OCI-LY3 (cell line): ENCODE measurements around the gene PXK.

Source experiments
- H2AFZ ChIP-seq: fragments of 200-600, 300-600 bp; shearing (Covaris generic); 2 replicates; pipeline ENCODE4 v1.6.0; 2014; ENCODE audit warnings: antibody characterized with exemption, low read depth, low read length
- H3K27ac ChIP-seq: fragments of 200-600, 300-600 bp; sonication (generic); 2 replicates; pipeline ENCODE4 v1.5.1; 2014; ENCODE audit warnings: mild to moderate bottlenecking, low read length, moderate library complexity, mixed read lengths
- H3K27me3 ChIP-seq: fragments of 200-600, 300-600 bp; sonication (generic); 2 replicates; pipeline ENCODE4 v1.6.1; 2014; ENCODE audit warnings: low read depth, low read length, mixed read lengths
- H3K36me3 ChIP-seq: fragments of 200-600, 300-600 bp; sonication (generic); replicated peaks from 2 replicates; pipeline ENCODE3; 2014; ENCODE audit warnings: low read depth, low read length, mixed read lengths
- H3K4me1 ChIP-seq: fragments of 300-600, 200-600 bp; sonication (generic); 2 replicates; pipeline ENCODE4 v1.6.1; 2014; ENCODE audit warnings: low read length, mixed read lengths
- H3K4me2 ChIP-seq: fragments of 200-600, 300-600 bp; sonication (generic); 2 replicates; pipeline ENCODE4 v1.6.1; 2014; ENCODE audit warnings: low read length, mixed read lengths
- H3K4me3 ChIP-seq: fragments of 300-600, 200-600 bp; sonication (generic); 2 replicates; pipeline ENCODE4 v1.5.1; 2014; ENCODE audit warnings: antibody characterized with exemption, mild to moderate bottlenecking, low read length, moderate library complexity
- H3K79me2 ChIP-seq: fragments of 300-600, 200-600 bp; shearing (Covaris generic); 2 replicates; pipeline ENCODE4 v1.6.1; 2014; ENCODE audit warnings: mild to moderate bottlenecking, low read length, mixed read lengths
- H3K9ac ChIP-seq: fragments of 300-600, 200-600 bp; shearing (Covaris generic); 2 replicates; pipeline ENCODE4 v1.6.0; 2014; ENCODE audit warnings: mild to moderate bottlenecking, low read length, moderate library complexity
- H3K9me3 ChIP-seq: fragments of 200-600, 300-600 bp; shearing (Covaris generic); 2 replicates; pipeline ENCODE4 v1.6.1; 2014; ENCODE audit warnings: low read length, mixed read lengths; ENCODE audit not compliant: insufficient read depth
- H4K20me1 ChIP-seq: fragments of 200-600, 300-600 bp; sonication (generic); 2 replicates; pipeline ENCODE4 v1.6.1; 2016; ENCODE audit warnings: low read length, mixed read lengths; ENCODE audit not compliant: insufficient read depth
- EZH2phosphoT487 ChIP-seq: fragments of 200-600 bp; shearing (Covaris generic); IDR thresholded peaks from 2 replicates; pipeline ENCODE4 v1.6.1; 2018; ENCODE audit warnings: antibody characterized with exemption, mixed run types, low read depth
- TF ChIP-seq, protein P1 (sequence below): fragments of 200-600, 300-600 bp; sonication (generic); IDR thresholded peaks from 2 replicates; pipeline ENCODE4 v1.5.1; 2014; ENCODE audit warnings: antibody characterized with exemption, low read length, low read depth

PXK gene

DNA sequence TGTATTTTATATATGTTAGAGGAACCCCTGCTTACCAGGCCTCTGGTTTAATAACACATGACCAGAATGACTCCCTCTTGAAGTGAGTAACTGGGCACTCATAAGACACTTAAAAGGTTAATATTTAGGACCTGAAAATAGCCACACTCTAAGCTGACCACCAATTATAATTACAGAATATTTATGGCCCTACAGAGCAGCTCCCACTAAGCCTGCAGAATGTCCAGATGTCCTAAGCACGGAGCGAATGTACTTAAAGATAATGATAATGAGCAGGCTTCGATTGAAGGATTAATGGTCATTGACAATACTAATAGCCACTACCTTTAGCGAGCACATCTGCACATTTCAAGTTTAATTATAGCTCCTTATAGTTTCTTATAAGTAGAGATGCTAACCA is 136.4 kb downstream of the PXK start:
- H3K4me3 ChIP-seq, result no peak overlapping the region
- H3K79me2 ChIP-seq, result no peaks in the 10 kb centered on the region
- H3K36me3 ChIP-seq, result no peaks in the 10 kb centered on the region
- H3K27me3 ChIP-seq, result no peaks in the 10 kb centered on the region
- no peaks in the 10 kb centered on the region for H4K20me1 ChIP-seq
- H3K4me1 ChIP-seq, result peaks cover 12% of the 10 kb centered on the region
- H3K9me3 ChIP-seq, result no peaks in the 10 kb centered on the region
- TF ChIP-seq EZH2phosphoT487, result no peak
- TF ChIP-seq, protein P1, sequence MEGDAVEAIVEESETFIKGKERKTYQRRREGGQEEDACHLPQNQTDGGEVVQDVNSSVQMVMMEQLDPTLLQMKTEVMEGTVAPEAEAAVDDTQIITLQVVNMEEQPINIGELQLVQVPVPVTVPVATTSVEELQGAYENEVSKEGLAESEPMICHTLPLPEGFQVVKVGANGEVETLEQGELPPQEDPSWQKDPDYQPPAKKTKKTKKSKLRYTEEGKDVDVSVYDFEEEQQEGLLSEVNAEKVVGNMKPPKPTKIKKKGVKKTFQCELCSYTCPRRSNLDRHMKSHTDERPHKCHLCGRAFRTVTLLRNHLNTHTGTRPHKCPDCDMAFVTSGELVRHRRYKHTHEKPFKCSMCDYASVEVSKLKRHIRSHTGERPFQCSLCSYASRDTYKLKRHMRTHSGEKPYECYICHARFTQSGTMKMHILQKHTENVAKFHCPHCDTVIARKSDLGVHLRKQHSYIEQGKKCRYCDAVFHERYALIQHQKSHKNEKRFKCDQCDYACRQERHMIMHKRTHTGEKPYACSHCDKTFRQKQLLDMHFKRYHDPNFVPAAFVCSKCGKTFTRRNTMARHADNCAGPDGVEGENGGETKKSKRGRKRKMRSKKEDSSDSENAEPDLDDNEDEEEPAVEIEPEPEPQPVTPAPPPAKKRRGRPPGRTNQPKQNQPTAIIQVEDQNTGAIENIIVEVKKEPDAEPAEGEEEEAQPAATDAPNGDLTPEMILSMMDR, result no peak
- H2AFZ ChIP-seq, result no peak overlapping the region
- H3K4me2 ChIP-seq, result no peak overlapping the region
- H3K27ac ChIP-seq, result no peak overlapping the region
- H3K9ac ChIP-seq, result no peak overlapping the region

DNA sequence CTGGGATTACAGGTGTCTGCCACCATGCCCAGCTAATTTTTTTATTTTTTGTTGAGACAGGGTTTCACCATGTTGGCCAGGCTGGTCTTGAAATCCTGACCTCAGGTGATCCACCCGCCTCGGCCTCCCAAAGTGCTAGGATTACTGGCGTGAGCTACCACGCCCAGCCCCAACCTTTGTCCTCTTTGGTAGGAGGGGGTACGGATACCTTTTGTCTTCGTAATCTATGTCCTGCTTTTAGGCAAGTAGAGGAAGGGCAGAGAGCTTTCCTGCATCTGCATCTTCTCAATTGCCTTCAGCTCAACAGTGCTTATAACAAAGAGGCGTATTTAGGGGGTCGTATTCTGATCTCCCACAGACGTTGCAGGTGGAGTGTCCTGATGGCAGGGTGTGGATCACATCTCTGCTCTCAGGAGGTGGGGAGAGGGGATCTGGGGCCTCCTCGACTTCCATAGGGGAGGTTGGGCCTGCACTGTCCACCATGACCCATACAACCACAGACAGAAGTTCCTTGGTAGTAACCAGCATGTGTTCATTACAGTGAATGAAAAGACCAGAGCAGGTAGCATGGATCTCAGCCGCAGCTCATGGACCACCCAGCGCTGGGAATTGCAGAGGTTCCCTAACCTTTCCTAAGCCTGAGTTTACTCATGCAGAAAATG is 137.8 kb downstream of the PXK start:
- H3K9ac ChIP-seq, result no peak overlapping the region

DNA sequence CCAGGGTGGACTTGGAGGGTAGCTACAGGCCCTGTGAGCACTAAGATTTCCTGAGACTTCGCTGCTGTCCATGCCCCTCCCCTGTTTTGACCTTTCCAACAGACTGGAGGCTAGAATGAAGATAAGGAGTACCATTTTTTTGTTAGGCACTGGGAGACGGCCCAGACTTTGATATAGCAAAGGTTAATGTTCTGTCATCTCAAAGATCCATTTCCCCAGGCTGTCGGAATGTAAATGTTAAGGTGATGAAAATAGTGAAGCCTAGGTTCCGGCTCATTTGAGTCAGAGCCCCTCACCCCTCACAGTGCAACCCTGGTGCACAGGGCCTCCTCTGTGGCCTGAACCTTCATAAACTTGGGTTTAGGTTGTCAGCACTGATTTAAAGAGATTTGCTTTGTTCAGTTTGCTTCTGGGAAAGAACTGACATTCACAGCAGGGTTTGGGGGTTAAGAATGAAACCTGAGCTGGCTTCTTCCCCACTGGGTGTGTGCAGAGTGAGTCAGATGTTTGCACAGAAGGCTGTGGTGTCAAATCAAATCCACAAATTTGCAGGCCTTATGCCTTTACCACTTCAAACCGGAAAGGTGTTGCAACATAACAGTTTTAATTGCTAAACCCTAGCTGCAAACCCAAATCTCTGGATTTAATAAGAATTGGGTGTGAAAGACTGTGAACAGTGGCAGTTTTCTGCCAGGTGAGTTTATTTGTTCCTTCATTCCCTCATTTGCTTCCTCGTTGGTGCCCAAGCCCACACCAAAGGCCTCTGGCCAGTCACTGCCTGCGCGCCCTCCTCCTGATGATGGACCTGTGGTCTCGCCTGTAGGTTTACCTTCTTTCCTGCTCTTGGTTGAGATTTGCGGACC is 138.6 kb downstream of the PXK start:
- H3K36me3 ChIP-seq, result no peaks in the 10 kb centered on the region
- no peak overlapping the region; the same call in 1 of the 2 replicates for H2AFZ ChIP-seq
- H4K20me1 ChIP-seq, result no peaks in the 10 kb centered on the region
- peaks cover 20% of the 10 kb centered on the region for H3K4me1 ChIP-seq
- no peaks in the 10 kb centered on the region for H3K27me3 ChIP-seq
- H3K9me3 ChIP-seq, result no peaks in the 10 kb centered on the region
- TF ChIP-seq EZH2phosphoT487, result no peak
- TF ChIP-seq, protein P1, result no peak
- H3K4me2 ChIP-seq, result no peak overlapping the region
- H3K4me3 ChIP-seq, result no peak overlapping the region
- no peak overlapping the region for H3K27ac ChIP-seq
- no peak overlapping the region for H3K9ac ChIP-seq
- no peaks in the 10 kb centered on the region for H3K79me2 ChIP-seq

More for the DNA sequence above, 137.8 kb downstream of the PXK start:
- no peaks in the 10 kb centered on the region for H3K36me3 ChIP-seq
- no peaks in the 10 kb centered on the region for H4K20me1 ChIP-seq
- H3K9me3 ChIP-seq, result no peaks in the 10 kb centered on the region
- H3K4me1 ChIP-seq, result peaks cover 20% of the 10 kb centered on the region
- H2AFZ ChIP-seq, result no peak overlapping the region
- no peaks in the 10 kb centered on the region for H3K79me2 ChIP-seq
- no peak overlapping the region for H3K4me3 ChIP-seq
- H3K4me2 ChIP-seq, result no peak overlapping the region
- TF ChIP-seq, protein P1, result no peak
- TF ChIP-seq EZH2phosphoT487, result no peak
- no peak overlapping the region for H3K27ac ChIP-seq
- H3K27me3 ChIP-seq, result no peaks in the 10 kb centered on the region

DNA sequence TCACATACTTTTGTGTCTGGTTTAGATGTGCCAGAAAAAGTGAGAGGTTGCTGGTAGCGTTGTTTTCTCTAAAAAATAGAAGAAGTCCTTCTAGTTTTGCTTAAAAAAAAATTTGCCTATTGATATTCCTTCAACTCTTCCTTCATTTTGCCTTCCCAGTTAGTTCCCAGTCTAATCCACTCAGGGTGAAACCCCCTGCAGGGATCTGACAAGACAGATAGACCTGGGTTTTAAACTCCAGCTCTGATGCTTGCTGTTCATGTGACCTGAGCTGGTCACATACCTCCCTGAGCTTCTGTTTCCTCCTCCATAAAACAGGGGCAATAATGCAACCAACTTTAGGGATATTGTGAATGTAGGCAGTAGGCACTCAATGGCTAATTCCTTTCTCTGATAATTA is 140.6 kb downstream of the PXK start:
- Histone ChIP-seq H3K79me2 (no peaks in the 10 kb centered on the region), H3K9me3 (no peaks in the 10 kb centered on the region), H3K27me3 (no peaks in the 10 kb centered on the region), H3K36me3 (no peaks in the 10 kb centered on the region), H3K4me2 (no peak overlapping the region), H4K20me1 (no peaks in the 10 kb centered on the region), H3K4me1 (peaks cover 20% of the 10 kb centered on the region), H2AFZ (no peak overlapping the region), H3K4me3 (no peak overlapping the region), H3K27ac (no peak overlapping the region), H3K9ac (no peak overlapping the region)
- no peak for TF ChIP-seq EZH2phosphoT487
- TF ChIP-seq, protein P1, result no peak
